ENCODE measurements around the gene GRM4.

The GRM4 gene

DNA sequence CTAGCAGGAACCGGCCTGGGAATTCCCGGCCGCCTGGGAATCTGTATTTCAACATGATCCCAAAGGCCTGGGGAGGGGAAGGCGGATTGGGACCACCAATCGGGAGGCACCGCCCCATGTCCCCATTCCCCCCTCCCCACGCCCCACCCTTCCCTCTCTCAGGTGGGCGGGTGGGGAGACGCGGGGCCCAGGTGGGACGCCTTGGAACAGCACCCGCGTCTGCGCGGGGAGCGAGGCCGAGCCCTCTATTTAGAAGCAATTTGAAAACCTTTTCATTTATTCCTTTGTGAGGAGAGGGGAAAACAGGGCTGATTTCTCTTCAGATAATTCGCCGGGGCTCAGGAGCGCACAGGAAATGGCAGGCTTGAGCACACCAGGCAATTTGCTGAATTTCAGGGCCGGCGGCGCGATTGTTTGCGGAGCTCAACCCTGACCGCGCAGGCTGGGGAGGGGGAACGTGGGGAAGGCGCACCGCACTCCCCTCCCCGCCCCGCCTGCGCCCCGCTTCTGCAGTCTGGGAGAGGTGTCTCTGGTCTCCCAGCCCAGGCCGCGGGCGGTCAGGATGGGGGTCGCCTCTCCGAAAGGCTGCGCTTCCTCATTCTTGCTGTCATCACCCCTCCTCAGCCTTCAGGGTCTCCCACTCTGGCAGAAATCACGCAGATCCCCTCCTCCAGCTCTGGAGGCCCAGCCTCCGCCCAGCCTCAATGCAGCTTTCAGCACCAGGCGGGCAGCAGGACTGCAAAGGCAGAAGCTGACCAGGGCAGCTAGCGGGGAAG lies 170.0 kb downstream of the GRM4 start:
- no peak for DNase-seq

DNA sequence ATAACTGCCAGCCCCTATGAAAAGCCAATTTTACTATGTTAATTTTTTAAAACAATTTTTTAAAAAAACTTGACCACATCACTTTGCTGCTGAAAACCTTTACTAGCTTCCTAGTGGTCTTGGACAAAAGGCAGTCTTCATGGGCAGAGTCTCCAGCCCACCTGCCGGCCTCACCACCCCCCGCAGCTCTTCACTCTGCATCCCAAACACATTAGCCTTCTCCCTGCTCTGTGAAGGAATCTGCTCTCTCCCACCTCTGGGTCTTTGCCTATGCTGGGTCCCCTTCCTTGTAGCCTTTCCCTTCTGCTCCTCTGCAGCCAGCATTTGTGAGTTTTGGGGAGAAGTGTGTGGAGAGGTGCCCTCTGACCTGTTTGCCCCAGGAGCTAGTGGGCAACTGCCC lies 171.4 kb downstream of the GRM4 start:
- no peak for DNase-seq

DNA sequence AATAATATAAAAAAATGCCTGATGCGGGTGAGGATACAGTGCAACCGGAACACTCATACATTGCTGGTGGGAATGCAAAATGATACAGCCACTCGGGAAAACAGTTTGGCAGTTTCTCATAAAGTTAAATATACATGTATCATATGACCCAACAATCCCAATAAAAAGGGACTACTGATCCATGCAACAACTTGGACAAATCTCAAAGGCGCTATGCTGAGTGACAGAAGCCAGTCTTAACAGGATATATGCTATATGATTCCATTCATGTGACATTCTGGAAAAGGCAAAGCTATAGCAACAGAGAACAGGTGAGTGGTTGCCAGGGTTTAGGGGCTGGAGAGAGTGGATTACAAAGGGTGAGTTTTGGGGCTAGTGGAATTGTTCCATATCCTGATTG lies 171.9 kb downstream of the GRM4 start:
- DNase-seq: no peak

DNA sequence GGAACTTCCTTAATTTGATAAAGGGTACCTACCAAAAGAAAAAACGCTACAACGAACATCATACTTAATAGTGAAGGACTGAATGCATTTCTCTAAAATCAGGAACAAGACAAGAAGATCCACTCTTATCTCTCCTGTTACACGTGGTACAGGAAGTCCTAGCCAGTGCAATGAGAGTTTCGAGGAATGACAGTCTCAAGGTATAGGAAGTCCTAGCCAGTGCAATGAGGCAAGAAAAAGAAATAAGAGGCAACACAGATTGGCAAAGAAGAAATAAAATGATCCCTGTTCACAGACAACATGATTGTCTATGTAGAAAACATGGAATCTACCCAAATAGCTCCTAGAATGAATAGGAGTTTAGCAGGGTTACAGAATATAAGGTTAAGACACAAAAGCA lies 174.3 kb downstream of the GRM4 start:
- no peak for DNase-seq

Measured in CD4-positive, alpha-beta T cell treated with Interleukin-15 for 1 hour (primary cell).